IPS-NIHi7 (cell line): ENCODE data around the gene SNX19.

ENCODE experiments used
- DNase-seq: peaks from one replicate; pipeline ENCODE4 v3.0.0; 2012; ENCODE audit warnings: mixed read lengths; ENCODE audit errors: extremely low spot score

Gene SNX19

DNA sequence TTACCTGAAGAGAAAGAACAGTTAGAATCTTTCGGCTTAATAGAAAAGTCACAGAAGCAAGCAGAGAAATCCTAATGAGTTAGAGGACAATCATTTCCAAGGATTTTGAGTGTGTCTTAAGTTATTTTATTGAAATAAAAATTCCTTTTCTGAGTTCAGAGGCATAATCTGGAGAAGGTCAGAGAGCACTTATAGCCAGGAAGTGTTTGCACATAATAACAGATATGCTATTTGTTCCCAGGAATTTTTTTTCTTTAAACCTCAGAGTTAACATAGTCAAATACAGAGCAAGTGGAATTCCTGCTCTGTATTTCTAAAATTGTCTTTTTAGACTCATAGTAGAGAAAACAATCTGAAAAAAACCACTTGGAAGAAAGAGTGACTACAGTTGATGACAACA is 74.3 kb downstream of the SNX19 start:
- no peak for DNase-seq

DNA sequence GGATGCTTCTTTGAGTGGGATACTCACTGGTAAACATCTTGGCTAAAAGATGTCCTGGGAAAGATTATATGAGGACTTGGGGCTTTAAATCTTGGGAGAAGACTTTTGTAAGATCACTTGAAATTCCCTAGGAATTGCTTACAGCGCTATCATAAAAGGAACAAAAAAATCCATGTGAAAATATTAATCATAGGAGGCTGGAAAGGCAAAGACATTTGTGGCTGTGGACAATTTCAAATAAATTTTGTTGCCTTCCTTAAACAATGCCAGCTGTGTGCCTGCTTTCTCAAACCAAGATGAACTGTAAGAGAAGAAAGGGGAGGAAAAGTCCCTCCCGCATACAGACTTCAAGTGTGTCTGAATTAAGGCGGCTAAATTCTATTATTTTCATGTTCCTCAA is 75.6 kb downstream of the SNX19 start:
- no peak for DNase-seq

DNA sequence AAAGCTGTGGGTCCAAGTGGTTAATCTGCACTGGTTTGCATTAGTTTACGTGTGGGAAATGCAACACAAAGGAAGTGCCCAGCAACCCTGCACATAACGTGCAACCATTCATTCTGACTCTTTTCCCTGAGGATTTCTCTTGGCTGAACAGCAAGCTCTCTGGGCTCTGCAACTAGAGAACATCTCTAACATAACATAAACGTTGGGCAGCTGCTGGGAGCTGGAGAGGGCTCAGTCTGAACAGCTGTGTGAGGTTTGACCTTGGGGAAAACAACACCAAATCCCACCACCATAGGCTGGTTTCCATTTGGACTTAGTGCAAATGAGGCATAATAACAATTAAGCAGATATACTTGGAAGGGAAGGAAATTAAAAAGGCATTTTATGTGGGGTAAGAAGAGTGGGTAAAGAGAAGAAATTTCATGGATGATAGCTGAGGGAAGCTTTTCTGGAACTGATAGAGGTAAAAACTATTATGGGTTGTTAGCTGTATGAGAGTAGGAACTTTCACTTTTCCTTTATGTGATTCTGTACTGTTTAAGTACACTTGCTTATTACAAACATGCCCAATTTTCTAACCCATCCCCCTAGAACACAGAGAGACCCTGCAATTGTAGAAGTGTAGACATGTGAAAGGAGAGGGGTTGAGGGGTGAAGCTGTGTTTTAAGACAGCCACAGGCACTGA is 76.2 kb downstream of the SNX19 start:
- DNase-seq, result no peak

DNA sequence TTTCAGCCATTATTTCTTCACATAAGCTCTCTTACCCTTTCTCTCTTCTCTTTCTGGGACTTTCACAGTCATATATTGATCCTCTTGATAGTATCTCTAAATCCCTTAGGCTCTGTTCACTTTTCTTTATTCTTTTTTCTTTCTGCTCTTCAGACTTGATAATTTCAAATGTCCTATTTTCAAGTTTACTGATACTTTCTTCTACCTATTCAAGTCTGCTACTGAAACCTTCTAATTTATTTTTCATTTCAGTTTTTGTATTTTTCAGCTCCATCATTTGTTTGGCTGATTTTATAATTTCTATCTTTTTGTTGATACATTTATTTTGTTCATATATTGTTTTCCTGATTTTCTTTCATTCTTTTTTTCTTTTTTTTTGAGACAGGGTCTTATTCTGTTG is 79.1 kb downstream of the SNX19 start:
- no peak for DNase-seq

DNA sequence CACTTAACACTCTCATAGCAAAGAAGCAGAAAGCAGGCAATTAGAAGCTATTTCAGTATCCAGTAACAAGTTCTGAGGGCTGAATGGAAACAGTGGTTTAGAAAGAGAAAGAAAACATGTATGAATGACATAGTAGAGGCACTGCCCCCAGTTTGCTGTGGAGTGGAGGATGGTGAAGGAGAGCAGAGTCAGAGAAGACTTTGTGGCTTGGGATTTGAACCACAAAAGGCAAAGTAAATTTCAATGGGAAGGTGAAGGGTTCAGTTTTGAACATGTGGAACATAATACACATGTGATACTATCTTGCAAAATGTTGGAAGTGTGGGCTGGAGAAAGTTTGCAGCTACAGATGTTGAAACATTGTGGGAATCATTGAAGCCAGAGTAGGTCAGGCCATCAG is 81.4 kb downstream of the SNX19 start:
- DNase-seq, result no peak

DNA sequence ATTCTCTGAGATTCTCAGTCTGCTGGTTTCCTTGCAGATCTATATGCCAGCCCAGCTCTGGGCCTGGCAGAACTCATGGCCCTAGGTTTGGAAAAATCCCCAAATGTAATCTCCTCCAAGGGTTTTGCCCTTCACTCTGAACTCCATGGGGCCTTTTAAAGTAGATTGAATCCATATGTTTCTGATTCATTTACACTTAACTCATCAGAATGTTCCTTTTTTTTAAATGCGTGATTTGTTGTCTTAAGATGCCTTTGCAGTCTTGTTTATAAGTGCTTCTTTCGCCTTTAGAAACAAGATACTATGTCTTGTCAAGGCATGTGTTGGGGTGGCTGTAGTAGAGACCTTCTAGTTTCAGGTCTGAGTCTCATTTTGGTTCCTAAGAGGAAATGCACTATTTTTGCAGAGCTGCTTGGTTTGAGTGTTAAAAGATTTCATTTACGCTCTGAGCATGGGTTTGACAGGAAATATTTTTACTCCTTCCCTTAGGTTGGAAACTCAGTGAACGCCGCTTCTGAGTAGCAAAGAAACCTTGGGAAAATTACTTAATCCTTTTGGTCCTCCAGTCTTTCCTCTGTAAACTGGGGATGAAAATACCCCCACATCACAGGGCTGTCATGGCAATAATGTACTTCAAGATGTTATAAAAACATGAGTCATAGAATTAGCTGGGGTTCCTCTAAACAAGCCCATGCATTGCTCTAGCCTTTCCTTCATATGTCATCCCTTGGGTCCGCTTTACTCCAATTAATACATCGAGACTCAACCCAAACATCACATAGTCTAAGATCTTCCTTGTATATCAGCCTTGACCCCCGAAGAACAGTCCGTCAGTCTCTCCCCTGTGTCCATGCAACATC is 83.5 kb downstream of the SNX19 start:
- no peak for DNase-seq

DNA sequence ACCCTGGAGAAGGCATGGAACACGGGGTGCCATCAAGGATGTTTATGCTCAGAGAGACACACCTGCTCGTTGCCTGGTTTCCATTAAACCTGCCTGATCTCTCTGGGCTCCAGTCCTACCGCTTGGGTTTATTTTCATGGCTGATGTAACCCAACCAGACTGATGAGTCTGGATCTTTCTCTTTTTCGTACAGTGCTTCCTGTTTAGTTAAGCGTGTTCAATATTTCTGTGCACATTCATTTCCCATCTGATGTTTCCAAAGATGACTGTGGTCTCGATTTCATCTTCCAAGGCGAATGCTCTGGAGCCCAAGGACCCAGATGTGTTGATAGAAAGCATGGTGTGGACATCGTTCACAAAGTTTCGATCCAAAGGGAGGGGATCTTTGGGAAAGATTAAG is 84.3 kb downstream of the SNX19 start:
- no peak for DNase-seq

DNA sequence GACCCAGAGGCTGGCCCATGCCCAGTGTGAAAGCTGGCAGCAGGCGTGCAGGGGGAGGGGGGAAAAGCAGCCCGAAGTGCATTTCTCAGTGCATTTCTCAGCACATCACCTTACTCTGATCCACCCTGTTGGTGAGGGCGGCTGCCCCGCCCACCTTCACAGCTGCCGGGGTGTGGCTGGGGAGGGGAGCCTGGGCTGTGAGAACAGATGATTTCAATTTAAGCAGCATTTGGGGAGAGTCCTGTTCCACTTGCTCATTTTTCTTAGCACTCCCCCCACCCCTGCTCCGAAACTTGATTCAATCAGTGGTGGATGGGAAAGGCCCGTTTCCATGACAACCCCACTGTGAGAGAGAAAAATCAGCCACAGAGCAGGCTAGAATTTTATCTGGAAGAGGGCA is 84.8 kb downstream of the SNX19 start:
- no peak for DNase-seq

DNA sequence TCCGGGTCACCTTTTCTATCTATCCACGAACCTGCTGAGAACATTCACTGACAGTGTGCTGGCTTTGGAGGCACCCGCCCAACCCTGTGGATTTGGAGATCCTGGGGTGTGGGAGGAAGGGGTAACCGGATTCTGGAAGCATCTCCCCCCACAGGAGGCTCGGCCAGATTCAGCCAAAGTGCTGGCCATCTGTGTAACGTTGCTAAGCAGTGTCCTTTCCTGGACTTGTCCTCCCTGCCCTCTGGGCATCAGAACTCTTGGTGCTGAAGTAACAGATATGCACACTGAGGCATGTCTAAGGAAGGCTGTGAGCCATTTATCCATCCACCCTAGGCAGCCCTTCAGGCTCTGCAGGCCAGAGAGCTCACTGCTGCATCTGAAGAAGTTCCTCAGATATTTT is 85.7 kb downstream of the SNX19 start:
- DNase-seq, result no peak

DNA sequence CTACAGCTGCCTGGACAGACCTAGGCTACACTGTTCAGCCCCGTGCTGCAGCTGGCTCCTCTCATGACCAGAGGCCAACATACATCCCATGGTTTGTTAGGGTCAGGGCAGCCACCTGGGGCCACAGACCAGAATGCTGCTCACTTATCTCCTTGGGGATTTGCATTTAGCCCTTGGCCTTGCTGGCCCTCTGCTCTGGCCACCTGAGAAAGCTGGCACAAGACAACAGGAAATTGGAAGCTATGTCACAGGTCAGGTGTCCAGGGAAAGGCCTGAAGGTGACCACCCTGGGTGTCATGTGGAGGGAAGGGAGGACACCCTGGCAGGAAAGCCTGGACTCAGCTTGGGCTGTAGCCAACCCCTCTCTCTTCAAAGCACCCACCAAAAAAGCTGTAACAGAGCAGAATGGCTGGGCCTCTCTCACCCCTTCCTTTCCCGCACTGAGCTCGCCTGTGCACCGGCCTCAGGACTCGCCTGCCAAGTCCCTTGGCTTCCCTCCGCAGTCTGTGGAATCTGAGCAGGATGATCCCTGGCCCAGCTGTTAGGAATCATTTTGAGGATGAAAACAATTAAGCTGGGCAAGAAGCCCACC is 86.3 kb downstream of the SNX19 start:
- DNase-seq, result no peak

DNA sequence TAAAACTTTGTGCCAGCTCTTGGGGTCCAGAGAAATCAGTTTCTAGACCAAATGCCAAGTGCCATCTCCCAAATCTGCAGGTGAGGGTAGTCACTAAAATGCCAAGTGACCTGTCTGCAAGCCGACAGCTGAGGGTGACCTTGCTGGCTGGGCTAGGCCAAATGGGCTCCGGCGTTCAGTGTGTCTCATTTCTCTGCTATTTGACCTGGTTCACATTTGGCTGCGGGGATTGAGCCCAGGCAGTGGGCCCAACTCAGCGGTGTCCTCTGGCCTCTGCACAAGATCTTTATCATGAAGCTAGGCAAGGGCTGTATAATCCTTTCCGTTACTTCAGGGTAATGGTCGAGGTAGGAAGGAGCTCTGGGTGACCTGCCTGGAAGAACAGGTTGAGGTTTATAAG is 87.5 kb downstream of the SNX19 start:
- no peak for DNase-seq

DNA sequence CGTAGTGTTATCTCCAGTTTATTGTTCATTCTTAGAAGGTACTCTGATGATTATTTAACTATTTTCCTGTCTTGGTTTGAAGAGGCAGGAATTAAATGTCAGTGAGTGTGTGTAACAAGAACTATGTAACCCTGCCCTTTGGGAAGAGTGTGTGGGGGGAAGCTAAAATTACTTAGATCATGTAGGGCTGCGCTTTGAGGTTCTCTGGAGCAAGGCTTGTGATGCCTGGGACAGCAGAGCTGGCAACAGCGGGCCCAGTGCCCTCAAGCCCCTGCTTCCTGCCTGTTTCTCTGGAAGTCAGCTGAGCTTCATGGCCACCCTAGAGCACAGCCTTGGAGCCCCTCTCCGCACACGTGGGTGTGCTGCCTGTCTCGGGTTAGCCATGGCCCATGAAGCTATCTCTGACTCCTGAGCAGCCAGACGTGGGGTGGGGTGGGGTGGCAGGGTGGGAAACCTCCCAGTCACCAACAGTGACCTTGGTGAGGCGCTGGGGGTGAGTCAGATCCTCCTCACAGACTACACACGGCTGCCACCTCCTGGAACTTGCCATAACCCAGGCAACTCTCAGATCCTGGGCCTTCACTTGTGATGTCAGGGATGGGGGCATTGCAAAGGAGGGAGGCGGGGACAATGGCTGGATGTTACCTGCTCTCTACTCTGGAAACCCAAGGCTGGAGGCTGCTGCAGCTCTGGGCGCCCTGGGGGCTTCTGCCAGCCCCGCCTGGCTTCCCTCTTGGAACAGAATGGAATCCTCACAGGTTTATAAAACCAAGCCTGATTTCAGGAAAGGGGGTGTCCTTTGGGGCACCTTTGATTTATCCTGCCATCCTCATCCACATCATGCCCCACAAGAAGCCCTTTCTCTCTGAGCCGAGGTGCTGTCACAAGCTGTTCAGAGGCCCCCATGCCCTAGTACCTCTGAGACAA is 88.6 kb downstream of the SNX19 start:
- peak; percentile 90 for DNase-seq

DNA sequence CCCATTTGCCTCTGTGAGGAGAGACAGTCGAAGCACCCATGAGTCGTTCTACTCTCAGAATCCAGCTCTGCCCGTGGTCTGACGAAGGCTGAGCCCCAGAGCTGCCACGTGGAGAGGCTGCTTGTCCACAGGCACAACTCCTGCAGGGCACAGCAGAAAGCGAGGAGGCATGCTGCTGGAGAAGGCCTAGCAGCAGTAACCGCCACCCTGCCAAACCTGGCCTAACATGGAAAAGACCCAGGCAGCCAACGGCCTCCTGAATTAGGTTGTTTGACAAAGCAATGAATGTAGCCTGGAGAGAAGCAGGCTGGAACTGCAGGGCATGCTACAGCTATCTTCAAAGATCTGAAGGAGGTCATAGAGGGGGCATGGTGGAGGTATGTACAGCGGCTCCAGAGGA is 89.7 kb downstream of the SNX19 start:
- no peak for DNase-seq

DNA sequence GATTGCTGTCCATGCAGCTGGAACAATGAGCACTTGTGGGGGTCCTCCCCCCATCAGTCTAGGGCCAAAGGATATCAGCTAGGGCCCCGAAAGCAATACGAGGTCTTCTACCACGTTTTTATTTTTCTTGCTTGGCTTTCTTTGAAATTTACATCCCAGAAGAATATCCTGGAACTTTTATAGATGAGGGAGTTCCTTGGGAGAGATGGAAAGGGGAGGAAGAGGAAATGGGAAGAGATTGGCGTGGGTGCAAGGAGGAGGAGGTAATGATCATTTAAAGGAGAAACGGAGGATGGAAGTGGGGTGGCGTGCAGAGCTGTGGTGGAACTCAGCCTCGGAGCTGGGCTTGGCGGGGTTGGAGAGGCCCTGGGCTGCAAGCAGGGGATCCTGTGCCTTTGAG is 90.3 kb downstream of the SNX19 start:
- no peak for DNase-seq

DNA sequence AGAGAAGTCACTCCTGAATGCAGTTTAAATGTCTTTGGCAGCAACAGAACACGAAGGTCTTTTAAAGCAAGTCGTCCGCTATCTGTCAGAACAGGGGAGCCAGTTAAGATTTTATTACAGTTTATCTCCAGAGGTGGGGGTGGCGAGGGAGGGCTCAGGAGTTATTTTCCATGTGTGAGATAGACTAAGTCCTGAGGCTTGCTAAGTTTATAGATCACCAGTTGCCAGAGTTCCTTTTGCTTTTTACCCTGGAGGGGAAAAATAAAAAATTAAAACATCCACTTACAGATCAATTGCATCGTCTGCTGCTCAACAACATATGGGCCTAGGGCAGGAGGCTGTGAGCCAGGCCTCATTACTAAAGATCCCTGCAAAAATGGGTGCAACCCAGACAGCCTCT is 90.7 kb downstream of the SNX19 start:
- DNase-seq, result no peak
